Vagina (tissue), 2 donors: ENCODE results near the gene OR10X1. TPM values are rescaled to one million over a fixed set of nuclear protein-coding genes. Genes with fewer than 3 reads are reported as not detected.

Source experiments
- DNase-seq, 2 donors: peaks; one replicate each; pipeline ENCODE4 v3.0.0-alpha.2; 2017; ENCODE audit errors: extremely low spot score in 2 of 2
- H3K27ac ChIP-seq: fragments of 200-600 bp; sonication (generic); one replicate; pipeline ENCODE4 v1.5.1; 2019
- H3K27me3 ChIP-seq: fragments of 200-600 bp; sonication (generic); one replicate; pipeline ENCODE4 v1.5.1; 2019
- H3K36me3 ChIP-seq, 2 donors: fragments of 200-600 bp; sonication (generic); one replicate each; pipeline ENCODE4 v1.5.1; 2017 to 2019
- H3K4me1 ChIP-seq: fragments of 200-600 bp; sonication (generic); one replicate; pipeline ENCODE4 v1.5.1; 2019
- H3K4me3 ChIP-seq, 2 donors: fragments of 200-600 bp; sonication (generic); 1 replicate in 1 of 2; 2 replicates in 1 of 2; pipeline ENCODE4 v1.5.1; 2016 to 2019
- H3K9me3 ChIP-seq: fragments of 200-600 bp; sonication (generic); one replicate; pipeline ENCODE4 v1.5.1; 2019
- CTCF ChIP-seq, 3 experiments: fragments of 450-650 bp in 2 of 3; fragments of 200-600 bp in 1 of 3; sonication (generic) in 1 of 3; IDR thresholded peaks; one replicate each; pipeline ENCODE4 v1.5.1; 2017 to 2019; ENCODE audit warnings: antibody characterized with exemption in 3 of 3, mild to moderate bottlenecking in 2 of 3, moderate library complexity in 2 of 3
- POLR2A ChIP-seq, 2 donors: fragments of 450-650 bp; IDR thresholded peaks; one replicate each; pipeline ENCODE4 v1.6.1; 2017; ENCODE audit warnings: antibody characterized with exemption in 2 of 2, mild to moderate bottlenecking in 2 of 2, moderate library complexity in 2 of 2
- POLR2AphosphoS5 ChIP-seq, 2 donors: sonication (generic); formaldehyde crosslinking; IDR thresholded peaks; one replicate each; pipeline ENCODE4 v1.9.0; 2017; ENCODE audit warnings: antibody characterized with exemption in 2 of 2, mild to moderate bottlenecking in 2 of 2, low read depth in 1 of 2; ENCODE audit not compliant: insufficient read depth in 1 of 2
- intact Hi-C: fragments of 100-400 bp; cut with DNase I; formaldehyde crosslinking; loops from one replicate; pipeline ENCODE4 v1.15.1; 2023
- total RNA-seq: library from RNA; depleted of rRNA; stranded (reverse); fragments of >200 nt; gene quantifications from one replicate; pipeline ENCODE4 v1.2.3, GENCODE V29; 2016

Gene OR10X1
- total RNA-seq, 1 donor from 2014 or later = not detected

DNA sequence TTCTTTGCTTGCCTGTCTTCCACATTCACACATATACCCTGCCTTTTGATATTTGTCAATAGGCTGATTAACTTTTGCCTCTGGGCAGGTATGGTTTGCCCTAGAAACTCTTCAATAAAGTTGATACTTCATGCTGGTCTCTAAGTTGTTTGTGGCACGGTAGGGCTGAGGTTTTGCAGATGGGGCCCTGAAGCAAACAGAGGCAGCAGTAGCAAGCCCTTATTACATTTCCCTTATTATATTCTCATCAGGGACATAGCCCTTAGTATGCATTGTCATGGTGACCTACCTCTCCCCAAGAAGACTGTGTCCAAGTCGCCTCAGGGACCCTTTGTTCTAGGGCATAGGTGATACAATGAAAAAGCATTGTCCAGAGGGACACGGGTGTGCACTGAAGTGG lies 9.2 kb downstream of the OR10X1 start, which contains the start of gene OR6P1:
TSS of gene OR6P1 (minus strand) at position 101 of the 400 bp plus-strand sequence. CDS start 6,976 bp downstream, outside the sequence.
- Histone ChIP-seq H3K4me3 (no peak within 1 kb of the TSS), H3K27ac (no peak within 1 kb of the TSS), H3K36me3 (no peaks in the 10 kb centered on the region), H3K27me3 (no peaks in the 10 kb centered on the region), H3K4me1 (no peaks in the 10 kb centered on the region), H3K9me3 (no peaks in the 10 kb centered on the region)
- DNase-seq = no peak
- intact Hi-C loops = no loop called here
- no peak for TF ChIP-seq POLR2A (IDR thresholded peaks at IDR 0.05)
- no peak for TF ChIP-seq CTCF (IDR thresholded peaks at IDR 0.05)
- no peak for TF ChIP-seq POLR2AphosphoS5 (IDR thresholded peaks at IDR 0.05; ENCODE audit: insufficient read depth in 1 of 2, low read depth in 1 of 2)

- H3K27me3 ChIP-seq = no peaks in the 10 kb centered on the region
- no peaks in the 10 kb centered on the region for H3K36me3 ChIP-seq
- DNase-seq = no peak
- H3K4me1 ChIP-seq = no peaks in the 10 kb centered on the region
- no peaks in the 10 kb centered on the region for H3K9me3 ChIP-seq
- TF ChIP-seq POLR2AphosphoS5 (IDR thresholded peaks at IDR 0.05; ENCODE audit: insufficient read depth in 1 of 2, low read depth in 1 of 2) (no peak), CTCF (IDR thresholded peaks at IDR 0.05) (no peak), POLR2A (IDR thresholded peaks at IDR 0.05) (no peak)
- intact Hi-C loops = no loop called here
- no peak overlapping the region for H3K4me3 ChIP-seq
- H3K27ac ChIP-seq = no peak overlapping the region
Measured at GRCh38 chr1:158564608-158565007, 15.1 kb downstream of the OR10X1 start.

DNA sequence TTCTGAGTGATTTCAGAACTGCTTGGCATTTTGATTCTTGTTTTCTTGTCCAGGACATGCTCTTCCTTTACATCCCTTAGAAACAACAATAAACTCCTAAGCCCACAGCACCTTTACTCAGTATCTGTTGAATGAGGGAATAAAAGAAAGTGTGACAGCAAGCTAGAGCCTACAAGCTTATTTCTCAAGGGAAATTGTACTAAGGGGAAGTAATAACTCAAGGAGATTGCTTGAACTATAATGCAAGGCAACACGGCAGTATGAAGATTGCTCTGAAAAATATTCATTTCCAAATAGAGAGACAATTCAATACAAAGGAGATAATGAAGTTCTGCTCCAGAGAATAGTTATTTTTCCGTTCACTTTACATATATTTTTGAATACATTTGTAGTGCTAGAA lies 15.8 kb downstream of the OR10X1 start:
- H3K27ac ChIP-seq = no peak overlapping the region
- H3K27me3 ChIP-seq = no peaks in the 10 kb centered on the region
- no peaks in the 10 kb centered on the region for H3K4me1 ChIP-seq
- no peaks in the 10 kb centered on the region for H3K9me3 ChIP-seq
- no peak for DNase-seq
- TF ChIP-seq CTCF (IDR thresholded peaks at IDR 0.05) = no peak
- no peak for TF ChIP-seq POLR2A (IDR thresholded peaks at IDR 0.05)
- no peak for TF ChIP-seq POLR2AphosphoS5 (IDR thresholded peaks at IDR 0.05; ENCODE audit: insufficient read depth in 1 of 2, low read depth in 1 of 2)
- intact Hi-C loops = no loop called here
- H3K36me3 ChIP-seq = no peaks in the 10 kb centered on the region
- no peak overlapping the region for H3K4me3 ChIP-seq

DNA sequence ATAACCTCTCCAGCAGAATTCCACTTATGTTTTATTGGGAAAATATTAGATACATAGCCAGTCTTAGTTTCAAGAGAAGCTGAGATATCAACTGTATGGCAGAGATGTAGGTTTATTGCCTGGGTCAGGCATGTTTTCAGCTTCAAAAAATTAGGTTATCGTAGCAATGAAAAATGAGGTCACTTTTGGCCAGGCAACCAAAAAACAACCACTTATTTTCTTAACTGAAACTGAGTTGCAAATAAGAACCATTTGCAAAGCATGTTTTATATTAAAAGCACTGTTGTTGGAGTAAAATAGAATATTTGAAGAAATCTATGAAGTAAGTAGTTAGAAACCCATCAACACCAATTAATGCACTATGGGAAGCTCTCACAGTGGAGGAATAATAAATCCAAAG lies 20.0 kb downstream of the OR10X1 start:
- Histone ChIP-seq H3K36me3 (no peaks in the 10 kb centered on the region), H3K27ac (no peak overlapping the region), H3K4me3 (no peak overlapping the region), H3K4me1 (no peaks in the 10 kb centered on the region), H3K27me3 (no peaks in the 10 kb centered on the region), H3K9me3 (no peaks in the 10 kb centered on the region)
- intact Hi-C loops = no loop called here
- DNase-seq = no peak
- TF ChIP-seq POLR2AphosphoS5 (IDR thresholded peaks at IDR 0.05; ENCODE audit: insufficient read depth in 1 of 2, low read depth in 1 of 2) (no peak), POLR2A (IDR thresholded peaks at IDR 0.05) (no peak), CTCF (IDR thresholded peaks at IDR 0.05) (no peak)

DNA sequence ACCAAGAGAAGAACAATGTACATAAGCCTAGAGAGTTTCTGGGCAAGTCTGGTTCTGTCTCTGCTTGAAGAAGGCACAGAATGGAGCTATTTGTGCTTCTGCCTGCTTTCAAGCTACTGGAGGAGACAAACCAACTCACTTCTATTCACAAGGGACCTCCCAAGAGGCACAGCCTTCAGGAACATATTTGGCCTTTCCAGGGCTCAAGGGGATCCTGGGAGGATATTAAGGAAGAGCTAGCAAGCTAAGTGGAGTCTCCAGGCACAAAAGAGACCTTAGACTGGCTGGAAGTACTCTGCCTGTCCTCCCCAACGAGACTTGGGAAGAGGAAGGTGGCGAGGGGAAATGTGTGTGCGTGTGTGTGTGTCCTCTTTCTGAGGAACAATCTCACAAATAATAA lies 25.3 kb downstream of the OR10X1 start, which contains the start of gene OR6Y1:
TSS of gene OR6Y1 (minus strand) at position 54 of the 400 bp plus-strand sequence. CDS start 6,300 bp downstream, outside the sequence.
- H3K4me3 ChIP-seq = no peak within 1 kb of the TSS
- H3K9me3 ChIP-seq = no peaks in the 10 kb centered on the region
- no peak for TF ChIP-seq POLR2A (IDR thresholded peaks at IDR 0.05)
- TF ChIP-seq CTCF (IDR thresholded peaks at IDR 0.05) = no peak
- TF ChIP-seq POLR2AphosphoS5 (IDR thresholded peaks at IDR 0.05; ENCODE audit: insufficient read depth in 1 of 2, low read depth in 1 of 2) = no peak
- H3K36me3 ChIP-seq = no peaks in the 10 kb centered on the region
- no peak within 1 kb of the TSS for H3K27ac ChIP-seq
- H3K4me1 ChIP-seq = no peaks in the 10 kb centered on the region
- no peak for DNase-seq
- H3K27me3 ChIP-seq = no peaks in the 10 kb centered on the region
- intact Hi-C loops = no loop called here
